ENCODE measurements around the gene DNAJC15. TPM values are rescaled to one million over a fixed set of nuclear protein-coding genes. Genes with fewer than 3 reads are reported as not detected.

DNAJC15 gene
- total RNA-seq, 2 donors from 2014 or later, result 29.7 to 46.9 TPM

DNA sequence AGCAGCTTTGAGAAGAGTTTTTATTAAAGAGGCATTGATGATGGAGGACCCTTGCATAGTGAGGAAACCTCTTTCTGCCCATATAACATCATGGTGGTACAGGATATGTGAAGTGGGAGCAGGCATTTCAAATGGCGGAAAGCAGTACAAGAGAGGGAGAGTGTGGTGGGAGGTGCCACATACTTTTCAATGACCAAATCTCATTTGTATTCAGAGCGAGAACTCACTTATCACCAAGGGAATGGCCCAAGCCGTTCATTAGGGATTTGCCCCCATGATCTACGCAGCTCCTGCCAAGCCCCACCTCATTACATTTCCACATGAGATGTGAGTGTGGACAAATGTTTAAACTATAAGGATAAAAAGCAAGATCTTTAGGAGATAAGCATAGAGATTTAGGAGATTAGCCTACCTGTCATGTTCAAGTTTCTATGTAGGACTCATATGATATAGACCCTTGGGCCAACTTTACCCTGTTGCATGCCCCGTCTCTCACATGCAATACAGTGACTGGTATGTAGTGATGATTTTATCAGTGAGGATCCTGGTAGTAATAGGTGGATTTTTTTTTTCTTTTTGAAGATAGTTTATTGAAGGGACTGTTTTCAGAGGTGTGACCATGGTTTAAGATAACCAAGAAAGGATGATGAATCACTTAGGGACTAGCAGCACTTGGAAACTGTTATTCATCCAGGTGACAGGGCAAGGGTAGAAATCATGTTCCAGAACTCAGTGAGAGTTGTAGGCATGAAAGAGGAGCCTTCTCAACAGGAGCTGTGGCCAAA, 38.3 kb downstream of the DNAJC15 start:
- Mint-ChIP-seq H3K9me3 (peaks cover 2% of the 10 kb centered on the region), H3K27ac (peak overlapping the region; percentile 88), H3K4me3 (peak overlapping the region; percentile 24), H3K27me3 (ENCODE audit: insufficient read depth) (no peaks in the 10 kb centered on the region), H3K4me1 (peaks cover 62% of the 10 kb centered on the region), H3K36me3 (ENCODE audit: low read depth) (peaks cover 33% of the 10 kb centered on the region)
- peaks cover 5% of the 10 kb centered on the region for H3K4me1 ChIP-seq (ENCODE audit: control insufficient read depth, insufficient read depth, low read length)
- H3K9me3 ChIP-seq (ENCODE audit: control insufficient read depth, low read length), result no peaks in the 10 kb centered on the region
- peak overlapping the region; percentile 19 for H3K9ac ChIP-seq (ENCODE audit: extremely low read depth, low read length, poor library complexity, severe bottlenecking)
- H3K27me3 ChIP-seq (ENCODE audit: control insufficient read depth, insufficient read depth, low read length, poor library complexity, severe bottlenecking), result no peaks in the 10 kb centered on the region
- peak overlapping the region; percentile 100 for H3K4me3 ChIP-seq (ENCODE audit: low read length)
- WGBS, 2 experiments (ENCODE audit: insufficient coverage in 1 of 2, insufficient read length in 1 of 2), result 62 to 83% methylated on average over 2 to 4 of the region's 5 CpGs
- no peak for DNase-seq
- H3K27ac ChIP-seq (ENCODE audit: low read depth, low read length), result no peak overlapping the region
- peaks cover 73% of the 10 kb centered on the region for H3K36me3 ChIP-seq (ENCODE audit: control insufficient read depth, insufficient read depth, low read length)
- TF ChIP-seq, protein P1, sequence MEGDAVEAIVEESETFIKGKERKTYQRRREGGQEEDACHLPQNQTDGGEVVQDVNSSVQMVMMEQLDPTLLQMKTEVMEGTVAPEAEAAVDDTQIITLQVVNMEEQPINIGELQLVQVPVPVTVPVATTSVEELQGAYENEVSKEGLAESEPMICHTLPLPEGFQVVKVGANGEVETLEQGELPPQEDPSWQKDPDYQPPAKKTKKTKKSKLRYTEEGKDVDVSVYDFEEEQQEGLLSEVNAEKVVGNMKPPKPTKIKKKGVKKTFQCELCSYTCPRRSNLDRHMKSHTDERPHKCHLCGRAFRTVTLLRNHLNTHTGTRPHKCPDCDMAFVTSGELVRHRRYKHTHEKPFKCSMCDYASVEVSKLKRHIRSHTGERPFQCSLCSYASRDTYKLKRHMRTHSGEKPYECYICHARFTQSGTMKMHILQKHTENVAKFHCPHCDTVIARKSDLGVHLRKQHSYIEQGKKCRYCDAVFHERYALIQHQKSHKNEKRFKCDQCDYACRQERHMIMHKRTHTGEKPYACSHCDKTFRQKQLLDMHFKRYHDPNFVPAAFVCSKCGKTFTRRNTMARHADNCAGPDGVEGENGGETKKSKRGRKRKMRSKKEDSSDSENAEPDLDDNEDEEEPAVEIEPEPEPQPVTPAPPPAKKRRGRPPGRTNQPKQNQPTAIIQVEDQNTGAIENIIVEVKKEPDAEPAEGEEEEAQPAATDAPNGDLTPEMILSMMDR (conservative IDR thresholded peaks at IDR 0.05), result no peak

DNA sequence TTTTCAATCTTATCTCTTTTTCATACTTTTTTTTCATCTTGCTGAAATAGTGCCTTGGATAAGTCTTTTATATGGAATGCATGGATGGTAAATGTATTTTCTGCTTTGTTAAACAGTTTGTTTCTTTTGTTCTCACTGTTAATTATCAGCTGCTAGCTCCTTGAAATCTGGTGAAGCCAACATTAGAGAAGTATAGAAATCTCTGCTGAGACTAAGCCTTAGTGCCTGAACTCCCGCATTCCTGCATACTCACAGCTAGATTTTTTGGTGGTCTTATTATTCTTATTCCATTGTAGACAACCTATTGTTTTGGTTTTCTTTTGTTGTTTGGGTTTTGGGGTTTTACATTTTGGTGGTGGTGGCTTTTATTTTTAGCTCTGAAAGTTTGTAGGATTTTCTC, 48.4 kb downstream of the DNAJC15 start:
- DNase-seq, result no peak
- Mint-ChIP-seq H3K4me1 (peaks cover 52% of the 10 kb centered on the region), H3K4me3 (peak overlapping the region; percentile 34), H3K27me3 (ENCODE audit: insufficient read depth) (no peaks in the 10 kb centered on the region), H3K36me3 (ENCODE audit: low read depth) (peaks cover 38% of the 10 kb centered on the region), H3K9me3 (no peaks in the 10 kb centered on the region), H3K27ac (peak overlapping the region; percentile 92)
- Histone ChIP-seq H3K9ac (ENCODE audit: extremely low read depth, low read length, poor library complexity, severe bottlenecking) (no peak overlapping the region), H3K4me3 (ENCODE audit: low read length) (peak overlapping the region; percentile 61), H3K27ac (ENCODE audit: low read depth, low read length) (no peak overlapping the region), H3K36me3 (ENCODE audit: control insufficient read depth, insufficient read depth, low read length) (peaks cover 97% of the 10 kb centered on the region), H3K4me1 (ENCODE audit: control insufficient read depth, insufficient read depth, low read length) (no peaks in the 10 kb centered on the region), H3K9me3 (ENCODE audit: control insufficient read depth, low read length) (no peaks in the 10 kb centered on the region), H3K27me3 (ENCODE audit: control insufficient read depth, insufficient read depth, low read length, poor library complexity, severe bottlenecking) (no peaks in the 10 kb centered on the region)
- TF ChIP-seq, protein P1 (conservative IDR thresholded peaks at IDR 0.05), result no peak
- 33% methylated on average over 1 of the region's 1 CpG; no CpG with 5 or more reads in 1 of the 2 experiments for WGBS, 2 experiments (ENCODE audit: insufficient coverage in 1 of 2, insufficient read length in 1 of 2)

- Mint-ChIP-seq H3K4me1 (peaks cover 57% of the 10 kb centered on the region), H3K36me3 (ENCODE audit: low read depth) (peaks cover 33% of the 10 kb centered on the region), H3K4me3 (peak overlapping the region; percentile 34), H3K9me3 (no peaks in the 10 kb centered on the region), H3K27ac (peak overlapping the region; percentile 92), H3K27me3 (ENCODE audit: insufficient read depth) (no peaks in the 10 kb centered on the region)
- TF ChIP-seq, protein P1 (conservative IDR thresholded peaks at IDR 0.05), result no peak
- 91% methylated on average over 5 of the region's 5 CpGs; no CpG with 5 or more reads in 1 of the 2 experiments for WGBS, 2 experiments (ENCODE audit: insufficient coverage in 1 of 2, insufficient read length in 1 of 2)
- DNase-seq, result no peak
- H3K27me3 ChIP-seq (ENCODE audit: control insufficient read depth, insufficient read depth, low read length, poor library complexity, severe bottlenecking), result no peaks in the 10 kb centered on the region
- no peaks in the 10 kb centered on the region for H3K4me1 ChIP-seq (ENCODE audit: control insufficient read depth, insufficient read depth, low read length)
- no peak overlapping the region for H3K27ac ChIP-seq (ENCODE audit: low read depth, low read length)
- H3K9ac ChIP-seq (ENCODE audit: extremely low read depth, low read length, poor library complexity, severe bottlenecking), result no peak overlapping the region
- H3K4me3 ChIP-seq (ENCODE audit: low read length), result peak overlapping the region; percentile 61
- peaks cover 97% of the 10 kb centered on the region for H3K36me3 ChIP-seq (ENCODE audit: control insufficient read depth, insufficient read depth, low read length)
- H3K9me3 ChIP-seq (ENCODE audit: control insufficient read depth, low read length), result no peaks in the 10 kb centered on the region
Measured at GRCh38 chr13:43072394-43072793, 49.0 kb downstream of the DNAJC15 start.

Data from endodermal cell (in vitro differentiated cells).